Posterior cingulate gyrus (tissue), 11 donors: ENCODE data around the gene KRT74.

ENCODE experiments used
- DNase-seq, 10 donors: peaks; one replicate each; pipeline versions ENCODE4 v3.0.0 to v3.0.0-alpha.2; 2020 to 2021; ENCODE audit warnings: mixed read lengths in 3 of 10
- intact Hi-C: fragments of 100-400 bp; cut with DNase I; formaldehyde crosslinking; loops from one replicate; pipeline ENCODE4 v1.15.1; 2023

The KRT74 gene

GRCh38 chr12:52541709-52542108 is 31.9 kb downstream of the KRT74 start:
- intact Hi-C loops = no loop called here
- no peak for DNase-seq

- intact Hi-C loops = no loop called here
- DNase-seq = no peak
Measured at GRCh38 chr12:52540531-52540930, 33.1 kb downstream of the KRT74 start.

GRCh38 chr12:52539821-52540173 is 33.8 kb downstream of the KRT74 start:
- no peak for DNase-seq
- intact Hi-C loops = no loop called here

GRCh38 chr12:52539083-52539820 is 34.4 kb downstream of the KRT74 start:
- DNase-seq = no peak
- intact Hi-C loops = no loop called here

- intact Hi-C loops = no loop called here
Measured at GRCh38 chr12:52537101-52537500, 36.5 kb downstream of the KRT74 start.

GRCh38 chr12:52535574-52535973 is 38.1 kb downstream of the KRT74 start:
- intact Hi-C loops = no loop called here
- no peak for DNase-seq

More at GRCh38 chr12:52537101-52537500, 36.5 kb downstream of the KRT74 start:
- peak in 1 of 10 donors; percentile 62 for DNase-seq

GRCh38 chr12:52534482-52534881 is 39.2 kb downstream of the KRT74 start:
- intact Hi-C loops = no loop called here
- DNase-seq = peak in 1 of 10 donors; percentile 7

GRCh38 chr12:52533686-52534470 is 39.8 kb downstream of the KRT74 start:
- DNase-seq = no peak
- intact Hi-C loops = no loop called here

GRCh38 chr12:52532636-52533035 is 41.0 kb downstream of the KRT74 start:
- no peak for DNase-seq
- intact Hi-C loops = no loop called here

GRCh38 chr12:52531566-52532300 is 41.9 kb downstream of the KRT74 start:
- no peak for DNase-seq
- intact Hi-C loops = no loop called here

- intact Hi-C loops = no loop called here
- no peak for DNase-seq
Measured at GRCh38 chr12:52530905-52531304, 42.7 kb downstream of the KRT74 start.

GRCh38 chr12:52530366-52530765 is 43.3 kb downstream of the KRT74 start:
- DNase-seq = no peak
- intact Hi-C loops = no loop called here

- intact Hi-C loops = no loop called here
- no peak for DNase-seq
Measured at GRCh38 chr12:52529846-52530245, 43.8 kb downstream of the KRT74 start.

GRCh38 chr12:52529417-52529816 is 44.2 kb downstream of the KRT74 start:
- intact Hi-C loops = no loop called here
- no peak for DNase-seq

- peak in 8 of 10 donors; percentile 29 to 93 (median 66) for DNase-seq
- intact Hi-C loops = no loop called here
Measured at GRCh38 chr12:52528641-52529143, 45.0 kb downstream of the KRT74 start.

- intact Hi-C loops = no loop called here
- peak in 1 of 10 donors; percentile 3 for DNase-seq
Measured at GRCh38 chr12:52527121-52527800, 46.4 kb downstream of the KRT74 start.

- no peak for DNase-seq
Measured at GRCh38 chr12:52526511-52526951, 47.1 kb downstream of the KRT74 start.

GRCh38 chr12:52525661-52526499 is 47.8 kb downstream of the KRT74 start:
- DNase-seq = no peak
- intact Hi-C loops = no loop called here

More at GRCh38 chr12:52526511-52526951, 47.1 kb downstream of the KRT74 start:
- intact Hi-C loops = no loop called here

GRCh38 chr12:52524898-52525591 is 48.6 kb downstream of the KRT74 start:
- DNase-seq = no peak
- intact Hi-C loops = no loop called here
